H9 (cell line): ENCODE measurements around the gene OR6Y1. TPM values are rescaled to one million over a fixed set of nuclear protein-coding genes. Genes with fewer than 3 reads are reported as not detected.

ENCODE experiments used
- DNase-seq: peaks from one replicate; pipeline ENCODE4 v3.0.0-alpha.2; 2017
- H2AFZ ChIP-seq: one replicate; pipeline ENCODE4 v1.6.1; 2013; ENCODE audit warnings: mild to moderate bottlenecking, low read length, control low read depth, moderate library complexity
- H2AK5ac ChIP-seq: 2 replicates; pipeline ENCODE4 v1.6.1; 2013; ENCODE audit warnings: low read length, control low read depth, mixed read lengths; ENCODE audit not compliant: insufficient read length
- H2BK120ac ChIP-seq: one replicate; pipeline ENCODE4 v1.6.1; 2013; ENCODE audit warnings: low read depth, mild to moderate bottlenecking, low read length, control low read depth, inconsistent platforms; ENCODE audit not compliant: poor library complexity, severe bottlenecking
- H2BK12ac ChIP-seq: 2 replicates; pipeline ENCODE4 v1.6.1; 2013; ENCODE audit warnings: low read length, control low read depth, mixed read lengths, low read depth; ENCODE audit not compliant: insufficient read length
- H2BK15ac ChIP-seq: 2 replicates; pipeline ENCODE4 v1.6.1; 2013; ENCODE audit warnings: low read depth, low read length, control low read depth
- H2BK20ac ChIP-seq: one replicate; pipeline ENCODE4 v1.6.1; 2013; ENCODE audit warnings: low read depth, mild to moderate bottlenecking, low read length, control low read depth, inconsistent platforms; ENCODE audit not compliant: poor library complexity, severe bottlenecking
- H2BK5ac ChIP-seq: 2 replicates; pipeline ENCODE4 v1.6.1; 2013; ENCODE audit warnings: low read length, control low read depth, mixed read lengths; ENCODE audit not compliant: insufficient read length
- H3K14ac ChIP-seq: 2 replicates; pipeline ENCODE4 v1.6.1; 2013; ENCODE audit warnings: low read length, control low read depth; ENCODE audit not compliant: insufficient read depth
- H3K18ac ChIP-seq: 2 replicates; pipeline ENCODE4 v1.6.1; 2013; ENCODE audit warnings: low read depth, mild to moderate bottlenecking, mixed read lengths, low read length, control low read depth; ENCODE audit not compliant: insufficient read length
- H3K23ac ChIP-seq: 2 replicates; pipeline ENCODE4 v1.6.1; 2013; ENCODE audit warnings: low read length, control low read depth, mixed read lengths, low read depth; ENCODE audit not compliant: insufficient read length
- H3K23me2 ChIP-seq: 2 replicates; pipeline ENCODE4 v1.6.1; 2013; ENCODE audit warnings: low read depth, mild to moderate bottlenecking, mixed read lengths, low read length, control low read depth; ENCODE audit not compliant: insufficient read length, poor library complexity, severe bottlenecking
- H3K27ac ChIP-seq: 2 replicates; pipeline ENCODE4 v1.5.1; 2013; ENCODE audit warnings: low read length, control low read depth, mixed read lengths, low read depth; ENCODE audit not compliant: insufficient read length
- H3K27me3 ChIP-seq: 2 replicates; pipeline ENCODE4 v1.6.1; 2013; ENCODE audit warnings: low read length, control low read depth, inconsistent platforms; ENCODE audit not compliant: insufficient read depth
- H3K4ac ChIP-seq: 2 replicates; pipeline ENCODE4 v1.6.1; 2013; ENCODE audit warnings: low read depth, mild to moderate bottlenecking, control low read depth, inconsistent platforms, low read length, moderate library complexity
- H3K4me1 ChIP-seq: 2 replicates; pipeline ENCODE4 v1.6.1; 2013; ENCODE audit warnings: low read length, control low read depth, inconsistent platforms; ENCODE audit not compliant: insufficient read depth
- H3K4me2 ChIP-seq: 2 replicates; pipeline ENCODE4 v1.6.1; 2013; ENCODE audit warnings: low read length, control low read depth, mixed read lengths; ENCODE audit not compliant: insufficient read length, insufficient read depth
- H3K56ac ChIP-seq: 2 replicates; pipeline ENCODE4 v1.6.1; 2013; ENCODE audit warnings: low read depth, mild to moderate bottlenecking, mixed read lengths, low read length, control low read depth; ENCODE audit not compliant: insufficient read length
- H3K79me1 ChIP-seq: 2 replicates; pipeline ENCODE4 v1.6.1; 2013; ENCODE audit warnings: low read depth, mild to moderate bottlenecking, moderate library complexity, low read length, control low read depth, inconsistent platforms; ENCODE audit not compliant: insufficient read depth, poor library complexity, severe bottlenecking
- H3K79me2 ChIP-seq: 2 replicates; pipeline ENCODE4 v1.6.1; 2013; ENCODE audit warnings: low read length, control low read depth, inconsistent platforms; ENCODE audit not compliant: insufficient read depth
- H3K9ac ChIP-seq: 2 replicates; pipeline ENCODE4 v1.6.1; 2013; ENCODE audit warnings: low read length, control low read depth, mixed read lengths; ENCODE audit not compliant: insufficient read length; ENCODE audit errors: extremely low read depth
- H3K9me3 ChIP-seq: one replicate; pipeline ENCODE4 v1.6.1; 2013; ENCODE audit warnings: low read depth, low read length, inconsistent platforms; ENCODE audit not compliant: control insufficient read depth
- H3T11ph ChIP-seq: one replicate; pipeline ENCODE4 v1.6.1; 2013; ENCODE audit warnings: mild to moderate bottlenecking, low read length, control low read depth, inconsistent platforms
- H4K20me1 ChIP-seq: one replicate; pipeline ENCODE4 v1.6.1; 2013; ENCODE audit not compliant: control insufficient read depth, insufficient read length, insufficient read depth
- H4K5ac ChIP-seq: 2 replicates; pipeline ENCODE4 v1.6.1; 2013; ENCODE audit warnings: low read depth, mild to moderate bottlenecking, mixed read lengths, low read length, control low read depth; ENCODE audit not compliant: insufficient read length
- H4K8ac ChIP-seq: replicated peaks from 2 replicates; pipeline ENCODE4 v1.6.1; 2013; ENCODE audit warnings: low read length, control low read depth, mixed read lengths, low read depth; ENCODE audit not compliant: insufficient read length
- H4K91ac ChIP-seq: 2 replicates; pipeline ENCODE4 v1.6.1; 2013; ENCODE audit warnings: low read depth, mild to moderate bottlenecking, moderate library complexity, mixed read lengths, low read length, control low read depth; ENCODE audit not compliant: insufficient read length
- H3K27ac Mint-ChIP-seq, 3 experiments: 2 replicates in 2 of 3; 3 replicates in 1 of 3; pipeline ENCODE4 v1.8.0; 2020 to 2021; ENCODE audit warnings: mixed read lengths in 3 of 3, mild to moderate bottlenecking in 1 of 3, moderate library complexity in 1 of 3
- H3K27me3 Mint-ChIP-seq: 2 replicates; pipeline ENCODE4 v1.8.0; 2021; ENCODE audit warnings: low read depth, mild to moderate bottlenecking, moderate library complexity, mixed read lengths
- H3K36me3 Mint-ChIP-seq, 3 experiments: 2 replicates in 2 of 3; 3 replicates in 1 of 3; pipeline ENCODE4 v1.8.0; 2020 to 2021; ENCODE audit warnings: low read depth in 3 of 3, mixed read lengths in 3 of 3; ENCODE audit not compliant: insufficient read depth in 1 of 3
- H3K4me1 Mint-ChIP-seq, 2 experiments: 2 replicates each; pipeline ENCODE4 v1.8.0; 2020; ENCODE audit warnings: mixed read lengths in 2 of 2
- H3K4me3 Mint-ChIP-seq, 2 experiments: 2 replicates in 1 of 2; 3 replicates in 1 of 2; pipeline ENCODE4 v1.8.0; 2020 to 2021; ENCODE audit warnings: mild to moderate bottlenecking in 2 of 2, mixed read lengths in 2 of 2, moderate library complexity in 1 of 2
- H3K9me3 Mint-ChIP-seq, 2 experiments: 2 replicates in 1 of 2; 3 replicates in 1 of 2; pipeline ENCODE4 v1.8.0; 2020; ENCODE audit warnings: mild to moderate bottlenecking in 2 of 2, mixed read lengths in 2 of 2, moderate library complexity in 1 of 2
- CTCF ChIP-seq: fragments of 200-600 bp; sonication (generic); conservative IDR thresholded peaks from 3 replicates; pipeline ENCODE4 v1.8.0; 2021; ENCODE audit warnings: antibody characterized with exemption, mild to moderate bottlenecking
- WGBS: extraction: QIAGEN DNeasy Blood & Tissue Kit; methylation state at CpG from one replicate; pipeline ENCODE4 v1.1.7; 2013; ENCODE audit warnings: missing lambda C conversion rate, low lambda C conversion rate, mixed read lengths; ENCODE audit not compliant: insufficient read length; ENCODE audit errors: extremely low coverage; 5-methylcytosine and 5-hydroxymethylcytosine counted together
- total RNA-seq: library from RNA; stranded (reverse); gene quantifications from 2 replicates; pipeline ENCODE4 v1.2.1, GENCODE V29; 2021

The OR6Y1 gene
- total RNA-seq, 1 experiment from 2014 or later: not detected

GRCh38 chr1:158600735-158601134, 46.5 kb upstream of the OR6Y1 start:
- no peaks in the 10 kb centered on the region for H3K4me1 ChIP-seq
- H3K79me1 ChIP-seq: no peaks in the 10 kb centered on the region
- no peak overlapping the region for H4K91ac ChIP-seq
- Mint-ChIP-seq H3K4me1 (no peaks in the 10 kb centered on the region), H3K4me3 (no peak overlapping the region), H3K9me3 (peaks cover 12 to 14% of the 10 kb centered on the region in 2 experiments), H3K27me3 (no peaks in the 10 kb centered on the region; the same call in 1 of the 2 replicates), H3K27ac (no peak overlapping the region), H3K36me3 (peaks cover 6 to 7% (median 7%) of the 10 kb centered on the region in 3 experiments; a peak in 6 of 7 replicates)
- H2AK5ac ChIP-seq: no peak overlapping the region
- DNase-seq: no peak
- no peak overlapping the region for H4K8ac ChIP-seq
- no peaks in the 10 kb centered on the region for H3K79me2 ChIP-seq
- no peak overlapping the region for H3K23ac ChIP-seq
- H2AFZ ChIP-seq: no peak overlapping the region
- H3K4ac ChIP-seq: no peak overlapping the region
- no peaks in the 10 kb centered on the region for H3K27me3 ChIP-seq
- H2BK12ac ChIP-seq: no peak overlapping the region
- no peak overlapping the region for H2BK5ac ChIP-seq
- no peak overlapping the region for H3K9ac ChIP-seq
- no peak overlapping the region for H2BK20ac ChIP-seq
- no peak for TF ChIP-seq CTCF
- H4K5ac ChIP-seq: no peak overlapping the region
- H3K23me2 ChIP-seq: no peaks in the 10 kb centered on the region
- H3K9me3 ChIP-seq: no peaks in the 10 kb centered on the region
- no peak overlapping the region for H3K56ac ChIP-seq
- H3K4me2 ChIP-seq: no peak overlapping the region
- WGBS: no CpG with 5 or more reads among the region's 2 CpGs
- H3T11ph ChIP-seq: no peak overlapping the region
- H3K14ac ChIP-seq: no peak overlapping the region
- no peak overlapping the region for H3K18ac ChIP-seq
- no peak overlapping the region for H3K27ac ChIP-seq
- H4K20me1 ChIP-seq: no peaks in the 10 kb centered on the region
- no peak overlapping the region for H2BK120ac ChIP-seq
- H2BK15ac ChIP-seq: no peak overlapping the region
